Mesenchymal stem cell (in vitro differentiated cells and primary cell): ENCODE measurements around the gene APP.
A peak's percentile ranks its signal among the peaks of the same experiment; 100 is the strongest.

Experiments used
- DNase-seq: peaks from one replicate; pipeline ENCODE4 v3.0.0-alpha.2; 2013
- H2AFZ ChIP-seq: one replicate; pipeline ENCODE4 v1.6.1; 2013; ENCODE audit warnings: low read depth, mild to moderate bottlenecking, control low read depth, inconsistent platforms, low read length, moderate library complexity
- H2AK5ac ChIP-seq: 2 replicates; pipeline ENCODE4 v1.6.1; 2013; ENCODE audit warnings: low read length, moderate library complexity, mild to moderate bottlenecking, inconsistent platforms; ENCODE audit not compliant: severe bottlenecking
- H2BK120ac ChIP-seq: one replicate; pipeline ENCODE4 v1.6.1; 2013; ENCODE audit warnings: low read depth, mild to moderate bottlenecking, inconsistent platforms, low read length, moderate library complexity
- H2BK12ac ChIP-seq, 2 experiments: one replicate each; pipeline ENCODE4 v1.6.1; 2013; ENCODE audit warnings: inconsistent platforms in 2 of 2, low read length in 2 of 2, mild to moderate bottlenecking in 2 of 2, moderate library complexity in 2 of 2, control low read depth in 1 of 2
- H2BK15ac ChIP-seq: one replicate; pipeline ENCODE4 v1.6.1; 2013; ENCODE audit warnings: mild to moderate bottlenecking, low read depth, inconsistent platforms; ENCODE audit not compliant: poor library complexity, severe bottlenecking
- H2BK5ac ChIP-seq: 2 replicates; pipeline ENCODE4 v1.6.1; 2013; ENCODE audit warnings: low read depth, mild to moderate bottlenecking, low read length, control low read depth, inconsistent platforms; ENCODE audit not compliant: poor library complexity, severe bottlenecking
- H3K14ac ChIP-seq, 2 experiments: one replicate each; pipeline ENCODE4 v1.6.1; 2013; ENCODE audit warnings: inconsistent platforms in 2 of 2, low read length in 2 of 2, control low read depth in 1 of 2, mild to moderate bottlenecking in 1 of 2, moderate library complexity in 1 of 2
- H3K18ac ChIP-seq, 2 experiments: one replicate each; pipeline ENCODE4 v1.6.1; 2013; ENCODE audit warnings: inconsistent platforms in 2 of 2, low read length in 2 of 2, control low read depth in 1 of 2, low read depth in 1 of 2, mild to moderate bottlenecking in 1 of 2
- H3K23ac ChIP-seq, 2 experiments: one replicate each; pipeline ENCODE4 v1.6.1; 2013; ENCODE audit warnings: inconsistent platforms in 2 of 2, low read length in 2 of 2, mild to moderate bottlenecking in 2 of 2, moderate library complexity in 2 of 2, control low read depth in 1 of 2
- H3K27ac ChIP-seq: 2 replicates; pipeline ENCODE4 v1.5.1; 2013; ENCODE audit warnings: mild to moderate bottlenecking, moderate library complexity, low read length, control low read depth, inconsistent platforms; ENCODE audit not compliant: poor library complexity, severe bottlenecking
- H3K27me3 ChIP-seq, 2 experiments: 2 replicates each; pipeline versions ENCODE4 v1.6.1 to v1.7.0; 2013; ENCODE audit warnings: low read length in 2 of 2, mild to moderate bottlenecking in 2 of 2, moderate library complexity in 2 of 2, control low read depth in 1 of 2, inconsistent platforms in 1 of 2; ENCODE audit not compliant: control insufficient read depth in 1 of 2, insufficient read depth in 1 of 2
- H3K36me3 ChIP-seq, 2 experiments: 2 replicates each; pipeline versions ENCODE4 v1.6.1 to v1.7.0; 2013; ENCODE audit warnings: low read length in 2 of 2, control low read depth in 1 of 2, inconsistent platforms in 1 of 2, low read depth in 1 of 2, mild to moderate bottlenecking in 1 of 2; ENCODE audit not compliant: insufficient read depth in 2 of 2, control insufficient read depth in 1 of 2
- H3K4ac ChIP-seq, 2 experiments: one replicate each; pipeline ENCODE4 v1.6.1; 2013; ENCODE audit warnings: inconsistent platforms in 2 of 2, low read length in 2 of 2, mild to moderate bottlenecking in 2 of 2, moderate library complexity in 2 of 2, control low read depth in 1 of 2, low read depth in 1 of 2
- H3K4me1 ChIP-seq: 2 replicates; pipeline ENCODE4 v1.6.1; 2013; ENCODE audit warnings: low read depth, low read length, control low read depth; ENCODE audit not compliant: control insufficient read depth, insufficient read depth
- H3K4me2 ChIP-seq: 2 replicates; pipeline ENCODE4 v1.6.1; 2013; ENCODE audit warnings: low read length, mild to moderate bottlenecking, inconsistent platforms; ENCODE audit not compliant: poor library complexity, severe bottlenecking
- H3K4me3 ChIP-seq, 2 experiments: 2 replicates each; pipeline versions ENCODE4 v1.5.1 to v1.7.0; 2013; ENCODE audit warnings: low read length in 2 of 2, mild to moderate bottlenecking in 2 of 2, control low read depth in 1 of 2, low read depth in 1 of 2; ENCODE audit not compliant: insufficient read depth in 1 of 2
- H3K79me1 ChIP-seq: replicated peaks from 2 replicates; pipeline ENCODE4 v1.6.1; 2013; ENCODE audit warnings: mild to moderate bottlenecking, control low read depth, low read length, inconsistent platforms; ENCODE audit not compliant: poor library complexity, severe bottlenecking
- H3K9ac ChIP-seq: 2 replicates; pipeline ENCODE4 v1.7.0; 2013; ENCODE audit warnings: mild to moderate bottlenecking, low read length, moderate library complexity
- H3K9me3 ChIP-seq: 2 replicates; pipeline ENCODE4 v1.7.0; 2013; ENCODE audit warnings: mild to moderate bottlenecking, low read length; ENCODE audit not compliant: control insufficient read depth
- H4K8ac ChIP-seq: one replicate; pipeline ENCODE4 v1.6.1; 2013; ENCODE audit warnings: inconsistent platforms, mild to moderate bottlenecking, low read length, moderate library complexity
- H4K91ac ChIP-seq: one replicate; pipeline ENCODE4 v1.6.1; 2013; ENCODE audit warnings: mild to moderate bottlenecking, low read length, inconsistent platforms
- WGBS: methylation state at CpG from one replicate; pipeline ENCODE4 v1.1.7; 2013; ENCODE audit warnings: mixed read lengths; 5-methylcytosine and 5-hydroxymethylcytosine counted together

Gene APP

GRCh38 chr21:26137379-26138060 lies 33.0 kb downstream of the APP start:
- Histone ChIP-seq H3K9ac (peak overlapping the region; percentile 35), H4K8ac (no peak overlapping the region), H3K14ac (no peak overlapping the region), H3K4ac (no peak overlapping the region), H2BK120ac (no peak overlapping the region), H3K27me3 (no peaks in the 10 kb centered on the region), H3K4me2 (no peak overlapping the region), H3K4me1 (peaks cover 7% of the 10 kb centered on the region), H3K23ac (no peak overlapping the region), H2BK15ac (no peak overlapping the region), H2AK5ac (no peak overlapping the region), H3K4me3 (no peak overlapping the region), H3K9me3 (no peaks in the 10 kb centered on the region), H2BK12ac (no peak overlapping the region), H2AFZ (no peak overlapping the region), H3K79me1 (peaks cover 7% of the 10 kb centered on the region), H2BK5ac (no peak overlapping the region), H3K27ac (no peak overlapping the region), H3K18ac (no peak overlapping the region), H3K36me3 (peaks cover 6 to 33% of the 10 kb centered on the region in 2 experiments), H4K91ac (no peak overlapping the region)
- 90% methylated on average over 2 of the region's 4 CpGs for WGBS
- DNase-seq: peak; percentile 53

GRCh38 chr21:26136671-26137070 lies 33.9 kb downstream of the APP start:
- H3K27me3 ChIP-seq: no peaks in the 10 kb centered on the region
- peaks cover 7% of the 10 kb centered on the region for H3K4me1 ChIP-seq
- peak overlapping the region in 1 of 2 experiments; percentile 74 for H2BK12ac ChIP-seq
- H3K4me3 ChIP-seq: no peak overlapping the region
- no peak for DNase-seq
- H3K9ac ChIP-seq: no peak overlapping the region
- H3K4ac ChIP-seq: no peak overlapping the region
- no peak overlapping the region for H3K27ac ChIP-seq
- H2BK5ac ChIP-seq: no peak overlapping the region
- no peak overlapping the region for H3K18ac ChIP-seq
- no peak overlapping the region for H2AK5ac ChIP-seq
- no peak overlapping the region for H2BK15ac ChIP-seq
- H4K91ac ChIP-seq: no peak overlapping the region
- no peak overlapping the region for H2AFZ ChIP-seq
- no peak overlapping the region for H3K4me2 ChIP-seq
- 78% methylated on average over 6 of the region's 6 CpGs for WGBS
- no peak overlapping the region for H4K8ac ChIP-seq
- no peak overlapping the region for H2BK120ac ChIP-seq
- H3K9me3 ChIP-seq: no peaks in the 10 kb centered on the region
- H3K14ac ChIP-seq: no peak overlapping the region
- peaks cover 6 to 24% of the 10 kb centered on the region in 2 experiments for H3K36me3 ChIP-seq
- H3K23ac ChIP-seq: no peak overlapping the region
- peaks cover 8% of the 10 kb centered on the region for H3K79me1 ChIP-seq

- H2BK15ac ChIP-seq: no peak overlapping the region
- H3K9ac ChIP-seq: no peak overlapping the region
- peaks cover 8% of the 10 kb centered on the region for H3K79me1 ChIP-seq
- no peak overlapping the region for H4K8ac ChIP-seq
- H3K4ac ChIP-seq: no peak overlapping the region
- no peak overlapping the region for H3K4me2 ChIP-seq
- peaks cover 7% of the 10 kb centered on the region for H3K4me1 ChIP-seq
- peaks cover 6 to 26% of the 10 kb centered on the region in 2 experiments for H3K36me3 ChIP-seq
- H3K9me3 ChIP-seq: no peaks in the 10 kb centered on the region
- H3K4me3 ChIP-seq: no peak overlapping the region
- H2AK5ac ChIP-seq: no peak overlapping the region
- 99% methylated on average over 6 of the region's 7 CpGs for WGBS
- H4K91ac ChIP-seq: no peak overlapping the region
- H3K23ac ChIP-seq: no peak overlapping the region
- DNase-seq: no peak
- H2BK5ac ChIP-seq: no peak overlapping the region
- no peak overlapping the region for H3K14ac ChIP-seq
- H2BK12ac ChIP-seq: no peak overlapping the region
- no peak overlapping the region for H2BK120ac ChIP-seq
- H3K27me3 ChIP-seq: no peaks in the 10 kb centered on the region
- no peak overlapping the region for H3K18ac ChIP-seq
- H2AFZ ChIP-seq: no peak overlapping the region
- H3K27ac ChIP-seq: no peak overlapping the region
These were observed 35.0 kb downstream of the APP start for GRCh38 chr21:26135520-26135919.

GRCh38 chr21:26131554-26131953 lies 39.0 kb downstream of the APP start:
- no peaks in the 10 kb centered on the region for H3K27me3 ChIP-seq
- H3K79me1 ChIP-seq: peaks cover 8% of the 10 kb centered on the region
- H2BK12ac ChIP-seq: no peak overlapping the region
- no peak overlapping the region for H3K18ac ChIP-seq
- H4K8ac ChIP-seq: no peak overlapping the region
- H3K36me3 ChIP-seq: peaks cover 3 to 30% of the 10 kb centered on the region in 2 experiments
- H3K9ac ChIP-seq: no peak overlapping the region
- no peak overlapping the region for H3K23ac ChIP-seq
- H2BK120ac ChIP-seq: no peak overlapping the region
- no peak overlapping the region for H3K27ac ChIP-seq
- WGBS: 100% methylated on average over 2 of the region's 3 CpGs
- no peaks in the 10 kb centered on the region for H3K9me3 ChIP-seq
- no peak overlapping the region for H2AFZ ChIP-seq
- DNase-seq: no peak
- no peak overlapping the region for H3K4me2 ChIP-seq
- H3K14ac ChIP-seq: no peak overlapping the region
- peaks cover 7% of the 10 kb centered on the region for H3K4me1 ChIP-seq
- no peak overlapping the region for H4K91ac ChIP-seq
- no peak overlapping the region for H3K4ac ChIP-seq
- no peak overlapping the region for H2BK5ac ChIP-seq
- no peak overlapping the region for H2BK15ac ChIP-seq
- no peak overlapping the region for H2AK5ac ChIP-seq
- H3K4me3 ChIP-seq: no peak overlapping the region
